ENCODE measurements around the gene DHRS1.
A peak's percentile ranks its signal among the peaks of the same experiment; 100 is the strongest.
"Not testable (repeated sequence)": the region's sequence is repeated elsewhere in the genome, so short reads cannot be mapped to it uniquely, and the experiment has no call there.

DHRS1 gene

DNA sequence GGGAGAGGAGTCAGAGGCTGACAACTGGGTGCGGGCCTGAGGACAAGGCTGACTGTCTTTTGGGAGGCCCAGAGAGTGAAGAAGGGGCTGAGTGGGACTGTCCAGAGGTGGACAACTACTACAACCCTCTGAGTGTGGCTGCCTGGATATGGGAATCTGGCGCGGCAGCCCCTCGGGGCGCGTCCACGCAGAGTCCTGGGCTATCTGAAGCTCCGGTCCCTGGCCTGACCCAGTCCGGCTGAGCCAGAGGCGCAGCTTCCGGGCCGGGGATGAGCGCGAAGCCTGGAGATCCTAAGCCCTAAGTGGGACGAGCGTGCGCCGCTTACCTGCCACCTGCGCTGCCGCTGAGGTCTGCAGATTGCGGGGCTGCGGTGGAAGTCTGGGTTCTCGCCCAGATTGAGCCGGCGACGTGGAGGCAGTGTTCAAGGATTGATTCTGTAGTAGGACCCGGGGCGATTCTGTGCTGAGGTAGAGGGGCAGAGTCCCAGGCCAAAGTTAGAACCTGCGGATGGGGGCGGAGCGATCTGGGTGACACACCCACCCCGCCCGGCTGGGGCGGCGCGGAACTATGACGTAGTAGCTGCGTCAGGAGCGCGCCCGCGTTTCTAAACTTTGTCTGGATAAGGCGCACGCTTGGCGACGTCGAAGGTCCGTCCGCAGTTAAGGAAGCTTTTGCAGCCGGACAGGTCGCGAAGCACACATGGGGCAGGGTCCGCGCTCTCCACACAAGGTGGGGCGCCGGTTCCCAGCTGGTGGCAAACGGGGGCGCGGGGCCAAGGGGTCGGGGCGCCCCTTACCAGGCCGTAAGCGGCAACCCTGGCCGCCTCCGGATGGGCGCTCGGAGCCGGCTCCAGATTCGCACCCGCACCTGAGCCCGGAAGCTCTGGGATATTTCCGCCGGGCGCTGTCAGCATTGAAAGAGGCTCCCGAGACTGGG, at the start of gene DHRS1, which contains the start of gene NOP9:
DHRS1 (minus strand) TSS at position 526 of the 937 bp plus-strand sequence. CDS start 674 bp downstream, outside the sequence.
NOP9 (plus strand) TSS at position 596 of the 937 bp plus-strand sequence; CDS start at position 701, 105 bp downstream.
- peak; percentile 57 for DNase-seq

DNA sequence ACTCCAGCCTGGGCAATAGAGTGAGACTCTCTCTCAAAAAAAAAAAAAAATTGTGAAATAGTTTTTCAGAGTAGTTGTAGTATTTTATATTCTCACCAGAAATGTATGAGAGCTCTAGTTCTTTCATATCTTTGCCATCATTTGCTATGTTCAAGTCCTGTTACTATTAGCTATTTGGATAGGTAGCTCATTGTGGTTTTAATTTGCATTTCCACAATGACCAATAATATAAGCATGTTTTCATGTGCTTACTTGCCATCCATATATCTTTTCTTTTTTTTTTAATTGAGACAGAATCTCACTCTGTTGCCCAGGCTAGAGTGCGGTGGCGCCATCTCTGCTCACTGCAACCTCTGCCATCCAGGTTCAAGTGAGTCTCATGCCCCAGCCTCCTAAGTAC, 48.6 kb upstream of the DHRS1 start:
- no peak for DNase-seq

DNA sequence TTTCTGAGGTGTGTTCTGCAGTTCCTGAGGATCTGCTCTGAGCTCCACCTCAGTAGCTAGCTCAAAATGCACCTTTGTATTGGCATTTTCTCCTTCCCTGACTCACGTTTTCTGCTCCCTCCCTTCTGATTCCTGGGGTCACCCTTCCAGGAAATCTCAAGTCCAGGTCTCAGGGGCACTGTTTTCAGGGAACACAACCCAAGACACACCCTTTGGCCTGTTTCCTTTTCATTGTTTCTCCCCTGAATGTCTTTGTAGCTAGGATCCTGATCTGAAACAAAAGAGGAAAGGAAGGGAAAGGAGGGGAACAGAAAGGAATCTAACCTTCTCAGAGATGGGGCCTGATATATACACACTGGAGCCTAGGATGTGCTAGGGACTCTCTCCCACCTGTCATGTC, 47.6 kb upstream of the DHRS1 start:
- DNase-seq: no peak

DNA sequence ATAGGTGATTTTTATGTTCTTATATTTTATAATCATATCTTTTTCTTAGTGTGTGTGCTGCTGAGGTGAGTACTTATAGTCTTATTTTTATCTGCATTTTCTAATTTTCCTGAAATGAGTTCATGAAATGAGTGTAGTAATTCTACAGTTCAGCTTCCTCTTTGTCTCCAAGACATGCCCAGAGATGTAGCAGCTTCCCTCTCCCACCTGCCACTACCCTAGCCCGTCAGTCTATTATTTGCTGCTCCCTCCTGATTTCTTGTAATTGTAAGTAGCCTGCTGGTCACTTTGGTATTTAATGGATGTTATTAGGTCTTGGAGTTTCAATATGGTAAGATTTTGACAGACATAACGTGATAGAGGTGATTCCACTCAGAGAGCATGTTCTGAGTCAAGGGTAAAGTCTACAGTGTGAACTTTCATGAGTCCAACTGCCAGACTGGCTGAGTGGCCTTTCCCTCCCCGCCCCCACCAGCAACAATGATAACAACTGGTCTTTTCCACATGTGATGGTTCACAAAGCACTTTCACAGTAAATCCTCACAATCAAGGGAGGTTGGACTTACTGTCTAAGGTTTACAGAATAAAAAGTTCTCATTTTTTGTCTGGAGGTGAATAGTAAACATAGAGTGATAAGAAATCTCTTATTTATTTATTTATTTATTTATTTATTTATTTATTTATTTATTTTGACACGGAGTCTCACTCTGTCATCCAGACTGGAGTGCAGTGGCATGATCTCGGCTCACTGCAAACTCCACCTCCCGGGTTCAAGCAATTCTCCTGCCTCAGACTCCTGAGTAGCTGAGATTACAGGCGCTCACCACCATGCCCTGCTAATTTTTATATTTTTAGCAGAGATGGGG, 44.4 kb upstream of the DHRS1 start:
- no peak for DNase-seq

DNA sequence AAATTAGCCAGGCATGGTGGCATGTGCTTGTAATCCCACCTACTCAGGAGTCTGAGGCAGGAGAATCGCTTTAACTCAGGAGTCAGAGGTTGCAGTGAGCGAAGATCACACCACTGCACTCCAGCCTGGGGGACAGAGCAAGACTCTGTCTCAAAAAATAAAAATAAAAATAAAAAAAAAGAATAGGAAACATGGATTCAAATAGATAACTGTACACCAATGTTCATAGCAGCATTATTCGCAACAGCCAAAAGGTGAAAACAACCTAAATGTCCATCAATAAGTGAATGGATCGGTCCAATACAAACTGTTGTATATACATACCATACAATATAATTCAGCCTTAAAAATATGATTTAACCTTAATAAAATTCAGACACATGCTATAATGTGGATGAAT, 43.3 kb upstream of the DHRS1 start:
- no peak for DNase-seq

- DNase-seq: no peak
These were observed 41.0 kb upstream of the DHRS1 start for GRCh38 chr14:24340606-24341005.

- no peak for DNase-seq
These were observed 39.9 kb upstream of the DHRS1 start, which contains the start of gene RIPK3 for GRCh38 chr14:24339284-24340151. Gene RIPK3 (minus strand): TSS chr14:24339991. CDS start chr14:24339826, 165 bp downstream.

DNA sequence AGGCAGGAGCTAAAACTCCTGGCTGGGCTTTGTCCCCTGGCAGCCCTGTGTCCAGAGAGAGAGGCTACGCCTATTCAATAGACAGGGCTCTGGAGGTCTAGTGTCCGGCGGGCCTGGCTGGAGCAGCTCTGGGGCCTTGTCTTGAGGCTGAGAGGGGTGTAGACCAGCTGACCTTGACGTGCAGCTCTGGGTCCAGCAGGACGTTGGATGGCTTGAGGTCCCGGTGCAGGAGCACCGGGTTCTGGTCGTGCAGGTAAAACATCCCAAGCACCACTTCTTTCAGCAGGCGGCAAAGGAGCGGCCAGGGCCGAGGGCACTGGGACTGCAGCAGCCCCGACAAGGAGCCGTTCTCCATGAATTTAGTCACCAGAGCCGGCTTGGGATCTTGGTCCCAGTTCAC, 39.3 kb upstream of the DHRS1 start:
- DNase-seq: no peak

- no peak for DNase-seq
These were observed 38.2 kb upstream of the DHRS1 start for GRCh38 chr14:24337824-24338175.

GRCh38 chr14:24337144-24337823, 37.7 kb upstream of the DHRS1 start:
- no peak for DNase-seq

GRCh38 chr14:24335461-24336171, 36.0 kb upstream of the DHRS1 start:
- DNase-seq: no peak

GRCh38 chr14:24334431-24335291, 35.1 kb upstream of the DHRS1 start, which contains the start of gene ADCY4:
Gene ADCY4 (minus strand): TSS chr14:24335071. CDS start chr14:24334652, 419 bp downstream.
- DNase-seq: no peak

DNA sequence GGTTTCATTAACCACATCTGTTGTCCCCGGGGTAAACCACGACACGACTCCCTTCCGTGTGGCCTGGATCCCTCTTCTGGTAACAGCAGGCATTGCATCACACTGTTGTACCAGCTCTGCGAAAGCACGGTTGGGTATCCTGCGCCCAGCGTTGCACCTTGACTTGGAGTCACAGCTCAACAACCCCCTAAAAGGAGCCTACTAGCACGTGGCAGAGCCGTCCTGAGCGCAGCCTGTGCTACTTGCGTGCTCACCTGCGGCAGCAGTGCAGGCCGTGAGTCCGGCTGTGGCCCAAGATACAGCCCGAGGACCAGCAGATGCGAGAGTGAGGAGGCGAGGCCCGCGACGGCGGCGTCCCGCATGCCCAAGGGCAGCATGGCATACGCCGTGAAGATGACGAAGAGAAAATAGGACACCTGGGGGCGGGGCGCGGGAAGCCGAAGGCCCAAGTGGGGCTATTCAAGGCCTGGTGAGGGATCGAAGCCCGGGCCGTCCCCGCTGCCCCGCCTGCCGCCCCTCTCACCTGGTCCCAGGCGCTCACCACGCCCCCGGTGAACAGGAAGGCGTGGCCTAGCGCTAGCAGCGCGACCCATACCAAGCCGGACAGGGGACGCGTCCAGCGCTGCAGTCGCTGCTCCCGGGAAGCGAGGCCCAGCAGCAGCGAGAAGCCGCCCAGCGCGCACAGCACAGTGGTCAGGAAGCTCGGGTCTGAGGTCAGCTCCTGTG, 32.9 kb upstream of the DHRS1 start:
- DNase-seq: peak; percentile 8

DNA sequence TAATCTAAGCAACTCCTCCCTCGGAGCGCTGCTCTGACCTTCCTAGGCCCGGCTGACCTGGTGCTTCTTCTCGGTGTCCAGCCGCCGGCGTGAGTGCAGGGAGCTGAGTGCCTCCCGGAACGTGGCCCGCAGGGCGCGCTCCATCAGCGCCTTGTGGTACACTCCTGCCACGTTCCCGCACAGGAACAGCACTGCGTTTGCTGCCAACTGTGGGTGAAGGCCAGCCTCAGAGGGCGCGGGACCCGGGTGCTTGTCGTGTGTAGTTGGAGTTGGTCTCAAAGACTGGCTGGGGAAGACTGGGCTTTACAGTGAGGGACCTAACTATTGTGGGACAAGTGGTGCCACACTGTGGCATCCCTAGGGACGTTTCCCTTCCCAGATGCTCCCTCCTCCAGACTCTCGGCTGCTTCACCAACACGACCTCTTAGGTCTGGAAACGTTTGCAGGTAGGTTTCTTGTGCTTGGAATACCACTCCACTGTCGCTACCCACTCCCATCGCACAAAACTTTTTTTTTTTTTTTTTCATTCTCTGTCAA, 32.2 kb upstream of the DHRS1 start:
- DNase-seq: no peak

- no peak for DNase-seq
These were observed 31.5 kb upstream of the DHRS1 start for GRCh38 chr14:24330973-24331674.

- no peak for DNase-seq
These were observed 30.2 kb upstream of the DHRS1 start for GRCh38 chr14:24329736-24330135.

GRCh38 chr14:24329073-24329663, 29.6 kb upstream of the DHRS1 start:
- no peak for DNase-seq

- DNase-seq: not testable (repeated sequence)
These were observed 28.3 kb upstream of the DHRS1 start for GRCh38 chr14:24327914-24328313.

All from kidney glomerular epithelial cell (primary cell).